Keratinocyte (primary cell): Measurements from ENCODE around the gene SPAG9. TPM values are rescaled to one million over a fixed set of nuclear protein-coding genes. Genes with fewer than 3 reads are reported as not detected.

Experiments
- DNase-seq: peaks from one replicate; pipeline ENCODE4 v3.0.0-alpha.2; 2011; ENCODE audit warnings: low read depth, missing footprints, low spot score
- FAIRE-seq: peaks from 2 replicates; lab custom pipeline; 2011; peaks lifted over from hg19 to GRCh38; lab: Jason Lieb, UNC
- H2AFZ ChIP-seq: 2 replicates; pipeline ENCODE4 v1.6.0; 2012; ENCODE audit warnings: low read length, control low read depth, inconsistent platforms; ENCODE audit not compliant: control insufficient read depth
- H3K27ac ChIP-seq: 2 replicates; pipeline ENCODE4 v1.5.1; 2011; ENCODE audit warnings: low read length; ENCODE audit not compliant: control insufficient read depth, insufficient read depth
- H3K27me3 ChIP-seq: 3 replicates; pipeline ENCODE4 v1.6.0; 2011; ENCODE audit warnings: low read length; ENCODE audit not compliant: control insufficient read depth, insufficient read depth; ENCODE audit errors: extremely low read depth
- H3K36me3 ChIP-seq, 2 experiments: 2 replicates in 1 of 2; 3 replicates in 1 of 2; pipeline ENCODE4 v1.5.1; 2011; ENCODE audit warnings: low read length in 2 of 2, mild to moderate bottlenecking in 1 of 2; ENCODE audit not compliant: control insufficient read depth in 2 of 2, insufficient read depth in 2 of 2; ENCODE audit errors: extremely low read depth in 1 of 2
- H3K4me1 ChIP-seq: 3 replicates; pipeline ENCODE4 v1.5.1; 2011; ENCODE audit warnings: low read length; ENCODE audit not compliant: control insufficient read depth, insufficient read depth; ENCODE audit errors: extremely low read depth
- H3K4me2 ChIP-seq: 3 replicates; pipeline ENCODE4 v1.6.0; 2011; ENCODE audit warnings: low read depth, low read length; ENCODE audit not compliant: control insufficient read depth, insufficient read depth; ENCODE audit errors: extremely low read depth
- H3K4me3 ChIP-seq, 3 experiments: fragments of 200-600 bp in 1 of 3; sonication (generic) in 1 of 3; 2 replicates in 2 of 3; 3 replicates in 1 of 3; pipeline ENCODE4 v1.5.1; 2011 to 2016; ENCODE audit warnings: low read length in 3 of 3, mild to moderate bottlenecking in 3 of 3, control low read depth in 2 of 3, inconsistent platforms in 1 of 3, low read depth in 1 of 3, mixed read lengths in 1 of 3, mixed run types in 1 of 3, moderate library complexity in 1 of 3; ENCODE audit not compliant: control insufficient read depth in 2 of 3, insufficient read depth in 2 of 3; ENCODE audit errors: extremely low read depth in 1 of 3
- H3K79me2 ChIP-seq: 2 replicates; pipeline ENCODE4 v1.6.0; 2012; ENCODE audit warnings: low read length; ENCODE audit not compliant: control insufficient read depth, insufficient read depth
- H3K9ac ChIP-seq: 3 replicates; pipeline ENCODE4 v1.6.0; 2011; ENCODE audit warnings: low read length; ENCODE audit not compliant: control insufficient read depth, insufficient read depth; ENCODE audit errors: extremely low read depth
- H3K9me1 ChIP-seq: 3 replicates; pipeline ENCODE4 v1.6.0; 2011; ENCODE audit warnings: low read length; ENCODE audit not compliant: control insufficient read depth, insufficient read depth; ENCODE audit errors: extremely low read depth
- H3K9me3 ChIP-seq: 2 replicates; pipeline ENCODE4 v1.5.1; 2012; ENCODE audit warnings: low read depth, low read length; ENCODE audit not compliant: control insufficient read depth
- H4K20me1 ChIP-seq: 3 replicates; pipeline ENCODE4 v1.6.0; 2011; ENCODE audit warnings: low read length; ENCODE audit not compliant: control insufficient read depth, insufficient read depth; ENCODE audit errors: extremely low read depth
- CTCF ChIP-seq, 3 experiments: IDR thresholded peaks in 1 of 3; conservative IDR thresholded peaks in 1 of 3; optimal IDR thresholded peaks in 1 of 3; 2 replicates in 2 of 3; 3 replicates in 1 of 3; pipeline versions ENCODE3 to v1.5.1; 2011; ENCODE audit warnings: low read length in 3 of 3, mild to moderate bottlenecking in 3 of 3, moderate library complexity in 2 of 3, control low read depth in 1 of 3, inconsistent platforms in 1 of 3; ENCODE audit not compliant: insufficient read depth in 2 of 3; ENCODE audit errors: extremely low read depth in 1 of 3
- EZH2 ChIP-seq: IDR thresholded peaks from one replicate; pipeline ENCODE4 v1.6.1; 2012; ENCODE audit warnings: inconsistent platforms, mild to moderate bottlenecking, low read length, moderate library complexity
- dilution Hi-C: fragments of 300-500 bp; cut with MboI; formaldehyde crosslinking; loops from one replicate; pipeline ENCODE4 v1.7.0; 2020; ENCODE audit warnings: low sequenced_read_pairs; ENCODE audit not compliant: extremely low pct_ligation_motif_present
- polyA plus RNA-seq, 5 experiments: library from polyadenylated mRNA; depleted of rRNA in 3 of 5; stranded (reverse) in 3 of 5; stranded (forward) in 1 of 5; unstranded in 1 of 5; fragments of >200 nt; gene quantifications; 1 replicate in 1 of 5; 2 replicates in 3 of 5; 3 replicates in 1 of 5; pipeline versions ENCODE4 v1.2.1 to v1.2.3, GENCODE V29; 2011 to 2012; ENCODE audit warnings: missing spikeins in 2 of 5, low read depth in 1 of 5, low replicate concordance in 1 of 5

Gene SPAG9
- polyA plus RNA-seq, 1 donor (not counting 4 experiments of a cell fraction or from before 2014, with no cell fraction given), result 43.1 TPM

- DNase-seq (no peak), FAIRE-seq (no peak)
- no peaks in the 10 kb centered on the region for H3K9me3 ChIP-seq
- H3K4me1 ChIP-seq, result peaks cover 19% of the 10 kb centered on the region
- H3K9me1 ChIP-seq, result no peaks in the 10 kb centered on the region
- H3K4me3 ChIP-seq, result no peak overlapping the region
- no peak overlapping the region for H3K27ac ChIP-seq
- dilution Hi-C loops, result no loop called here
- H3K9ac ChIP-seq, result no peak overlapping the region
- no peak overlapping the region for H3K4me2 ChIP-seq
- H4K20me1 ChIP-seq, result no peaks in the 10 kb centered on the region
- no peaks in the 10 kb centered on the region for H3K27me3 ChIP-seq
- no peaks in the 10 kb centered on the region for H3K79me2 ChIP-seq
- no peak overlapping the region for H2AFZ ChIP-seq
- H3K36me3 ChIP-seq, result no peaks in the 10 kb centered on the region
- no peak for TF ChIP-seq EZH2
These were observed 204.5 kb downstream of the SPAG9 start for GRCh38 chr17:50916026-50916707.

- no peak overlapping the region for H2AFZ ChIP-seq
These were observed 206.1 kb downstream of the SPAG9 start for GRCh38 chr17:50914505-50915063.

More at GRCh38 chr17:50914505-50915063, 206.1 kb downstream of the SPAG9 start:
- Histone ChIP-seq H3K4me2 (no peak overlapping the region), H3K9me1 (no peaks in the 10 kb centered on the region), H3K27me3 (no peaks in the 10 kb centered on the region), H3K79me2 (no peaks in the 10 kb centered on the region), H3K9ac (no peak overlapping the region), H3K4me1 (peaks cover 9% of the 10 kb centered on the region), H3K9me3 (no peaks in the 10 kb centered on the region), H3K36me3 (no peaks in the 10 kb centered on the region), H4K20me1 (no peaks in the 10 kb centered on the region), H3K27ac (no peak overlapping the region), H3K4me3 (no peak overlapping the region)
- FAIRE-seq (no peak), DNase-seq (no peak)
- no peak for TF ChIP-seq CTCF (optimal IDR thresholded peaks at IDR 0.05 in 1 of 3, IDR thresholded peaks at IDR 0.05 in 1 of 3, conservative IDR thresholded peaks at IDR 0.05 in 1 of 3; ENCODE audit: extremely low read depth in 1 of 3, insufficient read depth in 2 of 3, low read length in 3 of 3)
- TF ChIP-seq EZH2, result no peak
- dilution Hi-C loops, result no loop called here
